Esophagus muscularis mucosa (tissue), 4 donors: ENCODE results near the gene KIF2C.

Experiments
- CTCF ChIP-seq, 3 experiments: fragments of 200-600 bp in 2 of 3; fragments of 450-650 bp in 1 of 3; sonication (generic) in 2 of 3; IDR thresholded peaks; one replicate each; pipeline ENCODE4 v1.5.1; 2017 to 2019; ENCODE audit warnings: antibody characterized with exemption in 3 of 3, mild to moderate bottlenecking in 2 of 3, moderate library complexity in 1 of 3
- EP300 ChIP-seq: sonication (generic); formaldehyde crosslinking; IDR thresholded peaks from one replicate; pipeline ENCODE4 v1.6.1; 2017; ENCODE audit warnings: antibody characterized with exemption
- POLR2A ChIP-seq: fragments of 450-650 bp; IDR thresholded peaks from one replicate; pipeline ENCODE4 v1.6.1; 2017; ENCODE audit warnings: antibody characterized with exemption, moderate library complexity, mild to moderate bottlenecking, low read depth
- POLR2AphosphoS5 ChIP-seq, 2 donors: sonication (generic); formaldehyde crosslinking; IDR thresholded peaks; one replicate each; pipeline ENCODE4 v1.6.1; 2017; ENCODE audit warnings: antibody characterized with exemption in 2 of 2

GRCh38 chr1:44778705-44779576 is 39.3 kb downstream of the KIF2C start:
- no peak for TF ChIP-seq CTCF (IDR thresholded peaks at IDR 0.05)
- TF ChIP-seq EP300: no peak
- no peak for TF ChIP-seq POLR2A
- TF ChIP-seq POLR2AphosphoS5 (IDR thresholded peaks at IDR 0.05): no peak
